GM23338 (cell line): ENCODE measurements around the gene MLLT3. TPM values are rescaled to one million over a fixed set of nuclear protein-coding genes. Genes with fewer than 3 reads are reported as not detected.
A peak's percentile ranks its signal among the peaks of the same experiment; 100 is the strongest.

Source experiments
- ATAC-seq: fragments of 200-7000 bp; cut with Tn5 transposase; 3 replicates; pipeline ENCODE4 v1.9.1; 2020
- DNase-seq: peaks from one replicate; pipeline ENCODE4 v3.0.0-alpha.2; 2015; ENCODE audit warnings: low spot score
- H2AFZ ChIP-seq: fragments of 200-600 bp; sonication (generic); 2 replicates; pipeline ENCODE4 v1.8.0; 2016; ENCODE audit warnings: antibody characterized with exemption, mild to moderate bottlenecking, moderate library complexity
- H3F3A ChIP-seq: fragments of 200-600 bp; sonication (generic); replicated peaks from 2 replicates; pipeline ENCODE4 v1.8.0; 2017; ENCODE audit warnings: antibody characterized with exemption, mixed run types, low read depth
- H3K27ac ChIP-seq: fragments of 200-600 bp; sonication (generic); 2 replicates; pipeline ENCODE4 v1.6.1; 2016; ENCODE audit warnings: low read depth
- H3K27me3 ChIP-seq: fragments of 200-600 bp; sonication (generic); 2 replicates; pipeline ENCODE4 v1.8.0; 2016; ENCODE audit warnings: mild to moderate bottlenecking, mixed run types, moderate library complexity; ENCODE audit not compliant: insufficient read depth
- H3K36me3 ChIP-seq: fragments of 200-600 bp; sonication (generic); 2 replicates; pipeline ENCODE4 v1.8.0; 2016; ENCODE audit warnings: mild to moderate bottlenecking; ENCODE audit not compliant: insufficient read depth
- H3K4me1 ChIP-seq: fragments of 200-600 bp; sonication (generic); 2 replicates; pipeline ENCODE4 v1.8.0; 2016; ENCODE audit warnings: mild to moderate bottlenecking, moderate library complexity; ENCODE audit not compliant: insufficient read depth
- H3K4me2 ChIP-seq: fragments of 200-600 bp; sonication (generic); 2 replicates; pipeline ENCODE4 v1.7.1; 2017; ENCODE audit warnings: mixed run types
- H3K4me3 ChIP-seq: fragments of 200-600 bp; sonication (generic); 2 replicates; pipeline ENCODE4 v1.6.1; 2016; ENCODE audit warnings: mixed run types
- H3K79me2 ChIP-seq: fragments of 200-600 bp; sonication (generic); replicated peaks from 2 replicates; pipeline ENCODE4 v1.8.0; 2017; ENCODE audit warnings: mild to moderate bottlenecking; ENCODE audit not compliant: insufficient read depth
- H3K9me2 ChIP-seq: fragments of 200-600 bp; sonication (generic); 2 replicates; pipeline ENCODE4 v1.8.0; 2017; ENCODE audit not compliant: insufficient read depth
- H4K20me1 ChIP-seq: fragments of 200-600 bp; sonication (generic); replicated peaks from 2 replicates; pipeline ENCODE4 v1.8.0; 2017; ENCODE audit warnings: mild to moderate bottlenecking; ENCODE audit not compliant: insufficient read depth
- H3K27ac Mint-ChIP-seq: 2 replicates; pipeline ENCODE4 v1.8.0; 2020; ENCODE audit warnings: inconsistent platforms, mild to moderate bottlenecking, moderate library complexity, mixed read lengths
- H3K27me3 Mint-ChIP-seq: 3 replicates; pipeline ENCODE4 v1.8.0; 2022; ENCODE audit warnings: low read depth, mild to moderate bottlenecking, moderate library complexity, mixed read lengths, inconsistent platforms; ENCODE audit not compliant: insufficient read depth, poor library complexity
- H3K36me3 Mint-ChIP-seq: 3 replicates; pipeline ENCODE4 v1.8.0; 2021; ENCODE audit warnings: low read depth, mild to moderate bottlenecking, inconsistent platforms, moderate library complexity, mixed read lengths
- H3K4me1 Mint-ChIP-seq: 3 replicates; pipeline ENCODE4 v1.8.0; 2020; ENCODE audit warnings: mild to moderate bottlenecking, inconsistent platforms, mixed read lengths
- H3K4me3 Mint-ChIP-seq: 3 replicates; pipeline ENCODE4 v1.8.0; 2021; ENCODE audit warnings: moderate library complexity, mild to moderate bottlenecking, inconsistent platforms, mixed read lengths
- H3K9me3 Mint-ChIP-seq: 3 replicates; pipeline ENCODE4 v1.8.0; 2020; ENCODE audit warnings: moderate library complexity, mild to moderate bottlenecking, inconsistent platforms, mixed read lengths
- EZH2 ChIP-seq: fragments of 200-600 bp; sonication (generic); IDR thresholded peaks from one replicate; pipeline ENCODE4 v1.8.0; 2017; ENCODE audit warnings: antibody characterized with exemption, mild to moderate bottlenecking, low read depth; ENCODE audit not compliant: unreplicated experiment
- JUNB ChIP-seq: IDR thresholded peaks from one replicate; pipeline ENCODE4 v1.6.1; 2016; ENCODE audit warnings: antibody characterized with exemption; ENCODE audit not compliant: unreplicated experiment
- NANOG ChIP-seq: IDR thresholded peaks from 2 replicates; pipeline ENCODE4 v1.6.1; 2016; ENCODE audit warnings: antibody characterized with exemption, borderline replicate concordance
- ZNF114 ChIP-seq: fragments of 250-450 bp; sonication (Bioruptor Pico); IDR thresholded peaks from 2 replicates; pipeline ENCODE4 v1.5.0; 2020; ENCODE audit warnings: mild to moderate bottlenecking, moderate library complexity
- polyA plus RNA-seq: library from polyadenylated mRNA; unstranded; fragments of >200 nt; fragmentation: Nextera tagmentation; extraction: Ambion mirVana; gene quantifications from 2 replicates; pipeline ENCODE4 v1.2.1, GENCODE V29; 2016
- total RNA-seq: library from RNA; depleted of rRNA; stranded (reverse); fragments of >200 nt; shearing (Covaris generic); gene quantifications from 2 replicates; pipeline ENCODE4 v1.2.3, GENCODE V29; 2014
- TF ChIP-seq, protein P1 (sequence below): fragments of 250-450 bp; sonication (Bioruptor Pico); IDR thresholded peaks from 2 replicates; pipeline ENCODE4 v1.5.0; 2020; ENCODE audit warnings: mild to moderate bottlenecking, moderate library complexity
- TF ChIP-seq, protein P2 (sequence below), 2 experiments: fragments of 200-600 bp in 1 of 2; sonication (generic) in 1 of 2; conservative IDR thresholded peaks; 2 replicates each; pipeline versions ENCODE4 v1.5.1 to v1.6.1; 2016 to 2017; ENCODE audit warnings: antibody characterized with exemption in 2 of 2, low read depth in 2 of 2, mild to moderate bottlenecking in 2 of 2, moderate library complexity in 1 of 2

MLLT3 gene
- total and polyA plus RNA-seq, 2 experiments from 2014 or later, result 7.5 to 9.5 TPM

DNA sequence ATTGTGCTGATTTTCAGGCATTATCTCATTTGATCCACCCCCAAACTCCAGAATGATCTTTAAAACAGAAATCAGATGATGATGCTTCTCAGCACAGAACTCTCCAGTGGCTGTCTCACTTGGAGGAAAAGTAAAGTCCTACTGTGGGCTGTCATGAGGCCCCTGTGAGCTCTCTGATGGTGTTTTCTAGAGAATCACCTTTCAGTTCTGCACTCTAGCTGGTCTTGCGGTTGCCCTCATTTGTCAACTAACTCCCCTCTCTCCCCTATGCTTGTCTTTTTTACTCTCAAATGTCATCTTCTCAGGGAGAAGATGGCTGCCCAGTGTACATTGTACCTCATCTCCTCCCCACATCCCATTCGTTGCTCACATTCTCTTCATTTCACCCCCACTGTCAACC, 295.8 kb downstream of the MLLT3 start (continued):
- TF ChIP-seq, protein P1, sequence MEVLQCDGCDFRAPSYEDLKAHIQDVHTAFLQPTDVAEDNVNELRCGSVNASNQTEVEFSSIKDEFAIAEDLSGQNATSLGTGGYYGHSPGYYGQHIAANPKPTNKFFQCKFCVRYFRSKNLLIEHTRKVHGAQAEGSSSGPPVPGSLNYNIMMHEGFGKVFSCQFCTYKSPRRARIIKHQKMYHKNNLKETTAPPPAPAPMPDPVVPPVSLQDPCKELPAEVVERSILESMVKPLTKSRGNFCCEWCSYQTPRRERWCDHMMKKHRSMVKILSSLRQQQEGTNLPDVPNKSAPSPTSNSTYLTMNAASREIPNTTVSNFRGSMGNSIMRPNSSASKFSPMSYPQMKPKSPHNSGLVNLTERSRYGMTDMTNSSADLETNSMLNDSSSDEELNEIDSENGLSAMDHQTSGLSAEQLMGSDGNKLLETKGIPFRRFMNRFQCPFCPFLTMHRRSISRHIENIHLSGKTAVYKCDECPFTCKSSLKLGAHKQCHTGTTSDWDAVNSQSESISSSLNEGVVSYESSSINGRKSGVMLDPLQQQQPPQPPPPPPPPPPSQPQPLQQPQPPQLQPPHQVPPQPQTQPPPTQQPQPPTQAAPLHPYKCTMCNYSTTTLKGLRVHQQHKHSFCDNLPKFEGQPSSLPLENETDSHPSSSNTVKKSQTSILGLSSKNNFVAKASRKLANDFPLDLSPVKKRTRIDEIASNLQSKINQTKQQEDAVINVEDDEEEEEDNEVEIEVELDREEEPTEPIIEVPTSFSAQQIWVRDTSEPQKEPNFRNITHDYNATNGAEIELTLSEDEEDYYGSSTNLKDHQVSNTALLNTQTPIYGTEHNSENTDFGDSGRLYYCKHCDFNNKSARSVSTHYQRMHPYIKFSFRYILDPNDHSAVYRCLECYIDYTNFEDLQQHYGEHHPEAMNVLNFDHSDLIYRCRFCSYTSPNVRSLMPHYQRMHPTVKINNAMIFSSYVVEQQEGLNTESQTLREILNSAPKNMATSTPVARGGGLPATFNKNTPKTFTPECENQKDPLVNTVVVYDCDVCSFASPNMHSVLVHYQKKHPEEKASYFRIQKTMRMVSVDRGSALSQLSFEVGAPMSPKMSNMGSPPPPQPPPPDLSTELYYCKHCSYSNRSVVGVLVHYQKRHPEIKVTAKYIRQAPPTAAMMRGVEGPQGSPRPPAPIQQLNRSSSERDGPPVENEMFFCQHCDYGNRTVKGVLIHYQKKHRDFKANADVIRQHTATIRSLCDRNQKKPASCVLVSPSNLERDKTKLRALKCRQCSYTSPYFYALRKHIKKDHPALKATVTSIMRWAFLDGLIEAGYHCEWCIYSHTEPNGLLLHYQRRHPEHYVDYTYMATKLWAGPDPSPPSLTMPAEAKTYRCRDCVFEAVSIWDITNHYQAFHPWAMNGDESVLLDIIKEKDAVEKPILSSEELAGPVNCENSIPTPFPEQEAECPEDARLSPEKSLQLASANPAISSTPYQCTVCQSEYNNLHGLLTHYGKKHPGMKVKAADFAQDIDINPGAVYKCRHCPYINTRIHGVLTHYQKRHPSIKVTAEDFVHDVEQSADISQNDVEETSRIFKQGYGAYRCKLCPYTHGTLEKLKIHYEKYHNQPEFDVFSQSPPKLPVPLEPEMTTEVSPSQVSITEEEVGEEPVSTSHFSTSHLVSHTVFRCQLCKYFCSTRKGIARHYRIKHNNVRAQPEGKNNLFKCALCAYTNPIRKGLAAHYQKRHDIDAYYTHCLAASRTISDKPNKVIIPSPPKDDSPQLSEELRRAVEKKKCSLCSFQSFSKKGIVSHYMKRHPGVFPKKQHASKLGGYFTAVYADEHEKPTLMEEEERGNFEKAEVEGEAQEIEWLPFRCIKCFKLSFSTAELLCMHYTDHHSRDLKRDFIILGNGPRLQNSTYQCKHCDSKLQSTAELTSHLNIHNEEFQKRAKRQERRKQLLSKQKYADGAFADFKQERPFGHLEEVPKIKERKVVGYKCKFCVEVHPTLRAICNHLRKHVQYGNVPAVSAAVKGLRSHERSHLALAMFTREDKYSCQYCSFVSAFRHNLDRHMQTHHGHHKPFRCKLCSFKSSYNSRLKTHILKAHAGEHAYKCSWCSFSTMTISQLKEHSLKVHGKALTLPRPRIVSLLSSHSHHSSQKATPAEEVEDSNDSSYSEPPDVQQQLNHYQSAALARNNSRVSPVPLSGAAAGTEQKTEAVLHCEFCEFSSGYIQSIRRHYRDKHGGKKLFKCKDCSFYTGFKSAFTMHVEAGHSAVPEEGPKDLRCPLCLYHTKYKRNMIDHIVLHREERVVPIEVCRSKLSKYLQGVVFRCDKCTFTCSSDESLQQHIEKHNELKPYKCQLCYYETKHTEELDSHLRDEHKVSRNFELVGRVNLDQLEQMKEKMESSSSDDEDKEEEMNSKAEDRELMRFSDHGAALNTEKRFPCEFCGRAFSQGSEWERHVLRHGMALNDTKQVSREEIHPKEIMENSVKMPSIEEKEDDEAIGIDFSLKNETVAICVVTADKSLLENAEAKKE (CRISPR knock-in tag), result no peak
- no peak for TF ChIP-seq JUNB

DNA sequence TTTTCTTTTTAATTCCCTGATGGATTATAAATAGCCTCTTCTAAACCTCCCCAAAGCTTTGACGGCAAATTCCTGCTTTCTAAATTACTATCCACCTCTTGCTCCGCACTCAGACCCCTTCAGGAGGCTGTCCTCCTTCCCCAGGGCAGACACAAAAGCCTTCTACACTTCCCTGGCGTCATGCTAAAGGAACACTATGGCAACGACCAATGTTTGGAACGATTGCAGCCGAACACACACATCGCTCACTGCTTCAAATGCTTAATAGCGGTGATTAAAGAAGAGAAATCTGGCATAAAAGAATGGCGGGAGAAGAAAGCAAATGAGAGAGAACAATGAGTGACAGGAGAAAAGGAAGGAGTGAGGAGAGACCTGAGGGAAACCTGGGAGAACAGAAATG, 297.3 kb downstream of the MLLT3 start:
- no peaks in the 10 kb centered on the region for H3K9me3 Mint-ChIP-seq
- Histone ChIP-seq H3K9me2 (0 out of 2 replicates have a peak, but pooled peaks cover 28% of the 10 kb centered on the region), H3K27ac (no peak overlapping the region), H4K20me1 (no peaks in the 10 kb centered on the region), H3F3A (no peaks in the 10 kb centered on the region), H3K4me2 (no peak overlapping the region), H2AFZ (0 out of 2 replicates have a peak overlapping the region, but pooled peaks have one; percentile 52), H3K27me3 (no peaks in the 10 kb centered on the region), H3K4me3 (no peak overlapping the region), H3K36me3 (no peaks in the 10 kb centered on the region), H3K79me2 (no peaks in the 10 kb centered on the region), H3K4me1 (no peaks in the 10 kb centered on the region)
- DNase-seq (no peak), ATAC-seq (no peak)
- peaks cover 3% of the 10 kb centered on the region; the same call in 1 of the 3 replicates for H3K4me1 Mint-ChIP-seq
- H3K27ac Mint-ChIP-seq, result no peak overlapping the region
- H3K36me3 Mint-ChIP-seq, result no peaks in the 10 kb centered on the region
- H3K27me3 Mint-ChIP-seq, result peaks cover 5% of the 10 kb centered on the region
- H3K4me3 Mint-ChIP-seq, result no peak overlapping the region
- TF ChIP-seq, protein P2, sequence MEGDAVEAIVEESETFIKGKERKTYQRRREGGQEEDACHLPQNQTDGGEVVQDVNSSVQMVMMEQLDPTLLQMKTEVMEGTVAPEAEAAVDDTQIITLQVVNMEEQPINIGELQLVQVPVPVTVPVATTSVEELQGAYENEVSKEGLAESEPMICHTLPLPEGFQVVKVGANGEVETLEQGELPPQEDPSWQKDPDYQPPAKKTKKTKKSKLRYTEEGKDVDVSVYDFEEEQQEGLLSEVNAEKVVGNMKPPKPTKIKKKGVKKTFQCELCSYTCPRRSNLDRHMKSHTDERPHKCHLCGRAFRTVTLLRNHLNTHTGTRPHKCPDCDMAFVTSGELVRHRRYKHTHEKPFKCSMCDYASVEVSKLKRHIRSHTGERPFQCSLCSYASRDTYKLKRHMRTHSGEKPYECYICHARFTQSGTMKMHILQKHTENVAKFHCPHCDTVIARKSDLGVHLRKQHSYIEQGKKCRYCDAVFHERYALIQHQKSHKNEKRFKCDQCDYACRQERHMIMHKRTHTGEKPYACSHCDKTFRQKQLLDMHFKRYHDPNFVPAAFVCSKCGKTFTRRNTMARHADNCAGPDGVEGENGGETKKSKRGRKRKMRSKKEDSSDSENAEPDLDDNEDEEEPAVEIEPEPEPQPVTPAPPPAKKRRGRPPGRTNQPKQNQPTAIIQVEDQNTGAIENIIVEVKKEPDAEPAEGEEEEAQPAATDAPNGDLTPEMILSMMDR (conservative IDR thresholded peaks at IDR 0.05; ENCODE audit: low read depth in 2 of 2), result no peak
- no peak for TF ChIP-seq ZNF114 (CRISPR knock-in tag)
- TF ChIP-seq EZH2, result no peak
- TF ChIP-seq, protein P1 (CRISPR knock-in tag), result no peak
- no peak for TF ChIP-seq NANOG
- TF ChIP-seq JUNB, result no peak
